ENCODE data around the gene BMP6.

DNA sequence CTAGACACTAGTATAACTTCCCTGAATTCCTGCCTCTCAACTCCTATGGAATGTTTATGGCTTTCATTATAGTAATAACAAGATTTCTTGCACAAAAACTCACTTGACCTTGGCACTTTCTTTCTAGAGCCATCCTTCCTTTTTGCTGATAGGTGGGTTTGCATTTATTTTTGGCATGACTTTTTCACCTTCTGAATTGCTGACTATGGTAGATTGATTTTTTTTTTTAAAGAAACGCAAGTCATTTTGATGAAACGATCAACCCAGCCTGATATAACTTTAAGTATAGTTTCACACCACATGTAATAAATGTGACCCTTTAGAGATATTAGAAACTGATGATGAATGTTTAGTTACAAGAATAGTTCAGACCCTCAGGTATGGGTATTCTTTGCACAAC, 61.8 kb downstream of the BMP6 start:
- TF ChIP-seq EZH2 (IDR thresholded peaks at IDR 0.05; ENCODE audit: low read length) = no peak
- TF ChIP-seq, protein P1, sequence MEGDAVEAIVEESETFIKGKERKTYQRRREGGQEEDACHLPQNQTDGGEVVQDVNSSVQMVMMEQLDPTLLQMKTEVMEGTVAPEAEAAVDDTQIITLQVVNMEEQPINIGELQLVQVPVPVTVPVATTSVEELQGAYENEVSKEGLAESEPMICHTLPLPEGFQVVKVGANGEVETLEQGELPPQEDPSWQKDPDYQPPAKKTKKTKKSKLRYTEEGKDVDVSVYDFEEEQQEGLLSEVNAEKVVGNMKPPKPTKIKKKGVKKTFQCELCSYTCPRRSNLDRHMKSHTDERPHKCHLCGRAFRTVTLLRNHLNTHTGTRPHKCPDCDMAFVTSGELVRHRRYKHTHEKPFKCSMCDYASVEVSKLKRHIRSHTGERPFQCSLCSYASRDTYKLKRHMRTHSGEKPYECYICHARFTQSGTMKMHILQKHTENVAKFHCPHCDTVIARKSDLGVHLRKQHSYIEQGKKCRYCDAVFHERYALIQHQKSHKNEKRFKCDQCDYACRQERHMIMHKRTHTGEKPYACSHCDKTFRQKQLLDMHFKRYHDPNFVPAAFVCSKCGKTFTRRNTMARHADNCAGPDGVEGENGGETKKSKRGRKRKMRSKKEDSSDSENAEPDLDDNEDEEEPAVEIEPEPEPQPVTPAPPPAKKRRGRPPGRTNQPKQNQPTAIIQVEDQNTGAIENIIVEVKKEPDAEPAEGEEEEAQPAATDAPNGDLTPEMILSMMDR (optimal IDR thresholded peaks at IDR 0.05 in 1 of 3, IDR thresholded peaks at IDR 0.05 in 1 of 3, conservative IDR thresholded peaks at IDR 0.05 in 1 of 3; ENCODE audit: extremely low read depth in 1 of 3, insufficient read depth in 2 of 3, low read length in 3 of 3) = no peak

Measured in keratinocyte (primary cell).